AG04449 (cell line): ENCODE results near the gene GHDC.
"Not testable (repeated sequence)": the region's sequence is repeated elsewhere in the genome, so short reads cannot be mapped to it uniquely, and the experiment has no call there.

Experiments
- CTCF ChIA-PET: fragments of 350-600 bp; formaldehyde crosslinking; extraction: SDS; loops from one replicate; lab custom pipeline; 2021; ENCODE audit warnings: antibody characterized with exemption; lab: Yijun Ruan, JAX
- POLR2A ChIA-PET: fragments of 400-600, 350-600 bp; formaldehyde crosslinking; extraction: SDS; loops from one replicate; lab custom pipeline; 2020; ENCODE audit warnings: antibody characterized with exemption, inconsistent platforms; lab: Yijun Ruan, JAX
- DNase-seq: peaks from one replicate; pipeline ENCODE4 v3.0.0-alpha.2; 2010; ENCODE audit warnings: low read depth, low spot score
- H3K4me3 ChIP-seq: 2 replicates; pipeline ENCODE4 v1.5.1; 2011; ENCODE audit warnings: low read depth, mild to moderate bottlenecking, control low read depth, low read length
- CTCF ChIP-seq: IDR thresholded peaks from one replicate; pipeline ENCODE4 v1.5.1; 2011; ENCODE audit warnings: mild to moderate bottlenecking, moderate library complexity, low read length, control low read depth, inconsistent platforms; ENCODE audit not compliant: insufficient read depth; ENCODE audit errors: missing control alignments

Gene GHDC

DNA sequence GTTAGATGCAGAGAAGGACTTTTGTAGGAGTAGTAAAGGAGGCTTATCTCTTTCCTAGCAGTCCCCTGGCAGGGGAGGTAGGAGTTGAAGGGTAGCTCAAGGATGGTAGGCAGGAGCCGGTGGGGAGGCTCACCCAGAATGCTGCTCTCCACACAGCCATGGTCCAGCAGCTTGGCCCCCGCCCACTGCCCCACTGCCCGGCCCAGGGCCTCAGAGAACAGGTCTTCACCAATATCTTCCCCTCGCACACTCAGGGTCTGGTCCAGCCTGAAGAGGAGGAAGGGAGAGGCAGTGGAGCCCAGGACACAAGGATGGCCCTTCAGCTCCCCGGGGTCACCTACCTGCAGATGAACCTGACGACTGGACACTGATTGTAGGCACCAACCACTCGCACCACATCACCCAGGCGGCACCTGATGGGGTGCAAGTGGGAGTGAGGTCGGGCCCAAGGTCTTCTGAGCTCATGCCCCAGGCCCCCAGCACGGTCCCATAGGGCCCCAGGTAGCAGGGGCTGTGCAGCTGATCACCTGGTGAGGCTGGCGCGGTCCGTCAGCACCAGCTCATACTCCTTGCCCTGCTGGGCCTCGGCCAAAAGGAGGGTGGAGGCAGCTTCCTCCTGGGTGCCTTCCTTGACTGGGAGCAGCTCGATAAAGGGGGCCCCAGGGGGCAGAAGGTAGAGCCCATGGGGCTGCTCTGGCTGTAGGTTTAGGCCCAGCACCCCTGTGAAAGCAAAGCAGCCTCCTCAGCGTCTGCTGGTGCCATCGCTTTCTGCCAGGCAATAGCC is 3.6 kb downstream of the GHDC start:
- H3K4me3 ChIP-seq = no peak overlapping the region
- CTCF ChIA-PET = interaction anchor here (1.0 to 1.4 kb wide), 2 partner anchors 10 to 340 kb away, joined by 3 to 14 read pairs; partner anchors contain the start of gene KCNH4
- DNase-seq = no peak
- TF ChIP-seq CTCF = no peak
- POLR2A ChIA-PET = interaction anchor here (0.5 kb wide), 1 partner anchor 29 kb away, joined by 5 read pairs; no protein-coding TSS in a partner anchor

DNA sequence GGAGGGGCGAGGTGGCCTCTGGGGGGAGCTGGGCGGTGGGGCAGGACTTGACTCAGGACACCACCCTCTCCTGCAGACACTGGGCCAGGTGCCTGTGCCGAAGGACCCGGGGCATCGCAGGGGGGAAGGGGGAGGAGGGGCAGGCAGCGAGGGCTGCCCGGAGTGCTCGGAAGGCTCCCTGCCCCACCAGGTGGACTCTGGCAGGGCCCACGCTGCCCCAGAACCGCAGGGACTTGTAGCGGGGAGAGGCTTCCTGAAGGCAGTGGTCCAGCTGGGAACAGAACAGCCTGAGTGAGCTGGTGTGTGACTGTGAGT is 4.7 kb downstream of the GHDC start:
- no peak for TF ChIP-seq CTCF
- ChIA-PET POLR2A (no interaction called here), CTCF (interaction anchor here (1.0 to 1.4 kb wide), 3 partner anchors 8 to 341 kb away, joined by 3 to 14 read pairs (median 4); partner anchors contain the start of gene KCNH4)
- no peak for DNase-seq
- H3K4me3 ChIP-seq = no peak overlapping the region

DNA sequence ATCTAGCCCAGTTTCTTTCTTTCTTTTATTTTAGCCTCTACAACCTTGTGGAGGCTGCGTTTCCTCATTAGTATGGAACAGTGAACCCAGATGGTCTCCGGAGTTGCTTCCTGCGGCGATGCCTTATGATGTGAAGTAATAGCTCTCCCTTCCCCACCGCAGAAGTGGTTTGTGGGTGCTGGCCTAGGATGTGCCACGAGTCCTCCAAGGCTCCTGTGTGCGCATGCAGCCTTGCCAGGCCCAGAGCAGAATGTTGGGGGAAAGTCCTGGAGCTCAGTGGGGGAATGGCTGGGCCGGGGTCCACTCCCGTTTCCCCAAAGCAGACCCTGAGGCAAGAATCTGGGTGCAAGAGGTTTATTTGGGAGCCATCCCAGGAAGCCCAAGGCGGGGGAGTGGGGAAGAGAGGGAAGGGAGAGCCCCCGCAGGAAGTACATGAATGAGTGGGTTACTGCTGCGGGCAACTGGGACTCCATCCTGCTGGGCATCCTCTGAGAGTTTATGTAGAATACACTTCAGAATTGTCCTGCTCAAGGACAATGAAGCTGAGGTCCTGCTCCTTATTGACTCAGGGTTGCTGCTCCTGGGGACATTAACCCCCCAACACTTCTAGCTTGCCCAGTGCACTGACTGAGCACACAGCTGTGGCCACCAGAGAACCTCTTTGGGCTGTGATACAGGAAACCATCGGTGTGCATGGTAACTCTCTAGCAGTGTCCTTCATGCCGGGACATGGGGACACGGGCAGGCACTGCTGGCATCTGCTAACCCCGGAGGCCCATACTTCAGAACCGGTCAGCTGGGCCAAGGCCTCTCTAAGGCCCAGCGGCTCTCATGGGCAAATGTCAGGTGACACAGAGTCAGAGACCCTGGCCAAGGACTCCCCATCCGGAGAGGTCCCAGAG is 5.3 kb downstream of the GHDC start:
- H3K4me3 ChIP-seq = no peak overlapping the region
- DNase-seq = no peak
- TF ChIP-seq CTCF = no peak
- CTCF ChIA-PET = interaction anchor here (1.0 kb wide), 2 partner anchors 70 to 226 kb away, joined by 3 to 4 read pairs; no protein-coding TSS in a partner anchor
- POLR2A ChIA-PET = no interaction called here

GRCh38 chr17:42187833-42188232 is 6.5 kb downstream of the GHDC start:
- H3K4me3 ChIP-seq = no peak overlapping the region
- TF ChIP-seq CTCF = no peak
- CTCF ChIA-PET = interaction anchor here (0.6 to 1.4 kb wide), 6 partner anchors 9 to 166 kb away, joined by 3 read pairs; no protein-coding TSS in a partner anchor
- POLR2A ChIA-PET = no interaction called here
- DNase-seq = no peak

- POLR2A ChIA-PET = not testable (repeated sequence)
- CTCF ChIA-PET = interaction anchor here (1.4 to 4.3 kb wide), 4 partner anchors 9 to 341 kb away, joined by 3 to 44 read pairs (median 6); partner anchors contain the start of gene GHDC
Observed at GRCh38 chr17:42186191-42186590, 8.1 kb downstream of the GHDC start.

GRCh38 chr17:42185621-42185930 is 8.7 kb downstream of the GHDC start:
- no peak for DNase-seq
- no peak overlapping the region for H3K4me3 ChIP-seq
- ChIA-PET POLR2A (no interaction called here), CTCF (interaction anchor here (0.9 to 4.3 kb wide), 6 partner anchors 9 to 342 kb away, joined by 3 to 44 read pairs (median 4); partner anchors contain the start of genes GHDC and NKIRAS2)
- TF ChIP-seq CTCF = no peak

More at GRCh38 chr17:42186191-42186590, 8.1 kb downstream of the GHDC start:
- not testable (repeated sequence) for DNase-seq, H3K4me3 ChIP-seq
